ENCODE measurements around the gene SPEM1. TPM values are rescaled to one million over a fixed set of nuclear protein-coding genes. Genes with fewer than 3 reads are reported as not detected.

Gene SPEM1
- total and polyA plus RNA-seq, 2 of the 13 experiments (the other 11 are each of a cell fraction or from before 2014, with no cell fraction given): not detected

- 0 out of 2 replicates have a peak, but pooled peaks have one; percentile 56 for TF ChIP-seq EED (CRISPR knock-in tag; IDR thresholded peaks at IDR 0.05)
- TF ChIP-seq KDM5B (CRISPR knock-in tag; IDR thresholded peaks at IDR 0.05; ENCODE audit: borderline replicate concordance): peak; percentile 87
- TF ChIP-seq PRPF4 (IDR thresholded peaks at IDR 0.05; ENCODE audit: low read depth, low read length, poor library complexity, severe bottlenecking): no peak
- no peak for TF ChIP-seq SP140L (CRISPR knock-in tag; IDR thresholded peaks at IDR 0.05; ENCODE audit: borderline replicate concordance)
- no peak for TF ChIP-seq SOX13 (IDR thresholded peaks at IDR 0.05)
- no peak for TF ChIP-seq SOX13 (CRISPR knock-in tag; conservative IDR thresholded peaks at IDR 0.05 in 1 of 2, IDR thresholded peaks at IDR 0.05 in 1 of 2)
- TF ChIP-seq ZNF430 (CRISPR knock-in tag; IDR thresholded peaks at IDR 0.05): peak; percentile 64; the same call in 1 of the 2 replicates
- peak; percentile 83 for TF ChIP-seq PATZ1 (CRISPR knock-in tag; IDR thresholded peaks at IDR 0.05)
- no peak for TF ChIP-seq ZNF7 (CRISPR knock-in tag; IDR thresholded peaks at IDR 0.05)
- no peak; the same call in 1 of the 2 replicates for TF ChIP-seq E2F1 (CRISPR knock-in tag; IDR thresholded peaks at IDR 0.05)
- TF ChIP-seq YEATS4 (CRISPR knock-in tag; IDR thresholded peaks at IDR 0.05; ENCODE audit: borderline replicate concordance): no peak
- TF ChIP-seq ZNF619 (CRISPR knock-in tag; IDR thresholded peaks at IDR 0.05): no peak
- TF ChIP-seq SKIL (CRISPR knock-in tag; IDR thresholded peaks at IDR 0.05; ENCODE audit: borderline replicate concordance): 0 out of 2 replicates have a peak, but pooled peaks have one; percentile 33
- TF ChIP-seq ZNF44 (CRISPR knock-in tag; IDR thresholded peaks at IDR 0.05): peak; percentile 80
- no peak for TF ChIP-seq HMG20A (CRISPR knock-in tag; IDR thresholded peaks at IDR 0.05; ENCODE audit: borderline replicate concordance)
- no peak for TF ChIP-seq SMARCE1 (IDR thresholded peaks at IDR 0.05; ENCODE audit: borderline replicate concordance)
- TF ChIP-seq GPBP1L1 (CRISPR knock-in tag; IDR thresholded peaks at IDR 0.05): no peak
- no peak for TF ChIP-seq ZNF674 (CRISPR knock-in tag; IDR thresholded peaks at IDR 0.05; ENCODE audit: low read depth)
- no peak for TF ChIP-seq KLF15 (CRISPR knock-in tag; IDR thresholded peaks at IDR 0.05; ENCODE audit: borderline replicate concordance)
- no peak for TF ChIP-seq ZBTB21 (CRISPR knock-in tag; IDR thresholded peaks at IDR 0.05)
- no peak for TF ChIP-seq HDAC6 (IDR thresholded peaks at IDR 0.05; ENCODE audit: low read depth, low read length)
These were observed 24.8 kb downstream of the SPEM1 start, which contains the start of gene CHRNB1 (continued) for GRCh38 chr17:7444682-7445618.
